ENCODE data around the gene MATK. TPM values are rescaled to one million over a fixed set of nuclear protein-coding genes. Genes with fewer than 3 reads are reported as not detected.

Gene MATK
- total and polyA plus RNA-seq, 4 donors: 0.78 to 7.0 (median 1.8) TPM

DNA sequence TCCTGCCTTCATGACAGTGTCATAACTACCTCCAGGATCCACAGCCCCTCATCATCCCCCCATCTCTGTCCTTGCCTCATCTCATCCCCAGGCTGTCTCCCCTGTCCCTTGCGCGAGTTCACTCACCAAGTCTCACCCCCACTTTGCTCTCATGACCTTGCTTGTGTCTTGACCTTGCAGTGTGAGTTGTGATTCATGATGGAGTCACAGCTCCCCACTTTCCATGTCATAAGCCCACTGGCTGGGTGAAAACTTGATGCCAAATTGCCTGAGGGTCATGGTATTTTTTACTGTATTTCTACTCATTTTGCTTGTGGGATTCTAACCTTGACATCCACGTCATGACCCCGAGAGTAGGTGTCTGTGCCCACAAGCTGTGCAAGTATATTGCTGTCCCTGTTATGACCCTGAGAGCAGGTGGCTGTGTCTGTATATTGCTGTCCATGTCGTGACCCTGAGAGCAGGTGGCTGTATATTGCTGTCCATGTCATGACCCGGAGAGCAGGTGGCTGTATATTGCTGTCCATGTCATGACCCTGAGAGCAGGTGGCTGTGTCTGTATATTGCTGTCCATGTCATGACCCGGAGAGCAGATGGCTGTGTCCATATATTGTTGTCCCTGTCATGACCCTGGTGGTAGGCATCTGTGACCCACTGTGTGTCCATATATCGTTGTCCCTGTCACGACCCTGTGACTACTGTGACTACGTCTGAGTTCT is 48.5 kb downstream of the MATK start:
- no peaks in the 10 kb centered on the region for H3K9me3 ChIP-seq (ENCODE audit: control insufficient read depth in 4 of 4, low read length in 3 of 4)
- H3K9ac ChIP-seq (ENCODE audit: low read depth in 1 of 2, low read length in 2 of 2): no peak overlapping the region
- no peak overlapping the region for H3K4me3 ChIP-seq (ENCODE audit: low read depth in 1 of 3, low read length in 3 of 3)
- TF ChIP-seq SP1 (IDR thresholded peaks at IDR 0.05) (no peak), ZBTB33 (IDR thresholded peaks at IDR 0.05) (no peak), FOXA1 (IDR thresholded peaks at IDR 0.05) (no peak), FOXA2 (IDR thresholded peaks at IDR 0.05) (no peak), HNF4G (IDR thresholded peaks at IDR 0.05) (no peak), MAX (IDR thresholded peaks at IDR 0.05) (no peak), HNF4A (conservative IDR thresholded peaks at IDR 0.05) (no peak), RXRA (IDR thresholded peaks at IDR 0.05) (no peak), TAF1 (conservative IDR thresholded peaks at IDR 0.05) (no peak), RAD21 (IDR thresholded peaks at IDR 0.05) (no peak), ATF3 (IDR thresholded peaks at IDR 0.05) (no peak), EGR1 (IDR thresholded peaks at IDR 0.05; ENCODE audit: low read depth in 2 of 2) (no peak), YY1 (IDR thresholded peaks at IDR 0.05) (no peak), GABPA (IDR thresholded peaks at IDR 0.05 in 1 of 2, conservative IDR thresholded peaks at IDR 0.05 in 1 of 2) (no peak), NR2F2 (IDR thresholded peaks at IDR 0.05) (no peak), JUND (IDR thresholded peaks at IDR 0.05) (no peak), CTCF (IDR thresholded peaks at IDR 0.05; ENCODE audit: low read depth, low read length, missing input control) (no peak)
- TF ChIP-seq, protein P1, sequence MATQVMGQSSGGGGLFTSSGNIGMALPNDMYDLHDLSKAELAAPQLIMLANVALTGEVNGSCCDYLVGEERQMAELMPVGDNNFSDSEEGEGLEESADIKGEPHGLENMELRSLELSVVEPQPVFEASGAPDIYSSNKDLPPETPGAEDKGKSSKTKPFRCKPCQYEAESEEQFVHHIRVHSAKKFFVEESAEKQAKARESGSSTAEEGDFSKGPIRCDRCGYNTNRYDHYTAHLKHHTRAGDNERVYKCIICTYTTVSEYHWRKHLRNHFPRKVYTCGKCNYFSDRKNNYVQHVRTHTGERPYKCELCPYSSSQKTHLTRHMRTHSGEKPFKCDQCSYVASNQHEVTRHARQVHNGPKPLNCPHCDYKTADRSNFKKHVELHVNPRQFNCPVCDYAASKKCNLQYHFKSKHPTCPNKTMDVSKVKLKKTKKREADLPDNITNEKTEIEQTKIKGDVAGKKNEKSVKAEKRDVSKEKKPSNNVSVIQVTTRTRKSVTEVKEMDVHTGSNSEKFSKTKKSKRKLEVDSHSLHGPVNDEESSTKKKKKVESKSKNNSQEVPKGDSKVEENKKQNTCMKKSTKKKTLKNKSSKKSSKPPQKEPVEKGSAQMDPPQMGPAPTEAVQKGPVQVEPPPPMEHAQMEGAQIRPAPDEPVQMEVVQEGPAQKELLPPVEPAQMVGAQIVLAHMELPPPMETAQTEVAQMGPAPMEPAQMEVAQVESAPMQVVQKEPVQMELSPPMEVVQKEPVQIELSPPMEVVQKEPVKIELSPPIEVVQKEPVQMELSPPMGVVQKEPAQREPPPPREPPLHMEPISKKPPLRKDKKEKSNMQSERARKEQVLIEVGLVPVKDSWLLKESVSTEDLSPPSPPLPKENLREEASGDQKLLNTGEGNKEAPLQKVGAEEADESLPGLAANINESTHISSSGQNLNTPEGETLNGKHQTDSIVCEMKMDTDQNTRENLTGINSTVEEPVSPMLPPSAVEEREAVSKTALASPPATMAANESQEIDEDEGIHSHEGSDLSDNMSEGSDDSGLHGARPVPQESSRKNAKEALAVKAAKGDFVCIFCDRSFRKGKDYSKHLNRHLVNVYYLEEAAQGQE (IDR thresholded peaks at IDR 0.05): no peak
- H3K4me1 ChIP-seq (ENCODE audit: control insufficient read depth in 4 of 4, insufficient read depth in 4 of 4, low read length in 3 of 4): no peaks in the 10 kb centered on the region
- H3K27me3 ChIP-seq (ENCODE audit: control insufficient read depth in 4 of 4, insufficient read depth in 4 of 4, low read length in 3 of 4): no peaks in the 10 kb centered on the region
- H3K27ac ChIP-seq (ENCODE audit: low read depth in 1 of 2, low read length in 2 of 2): no peak overlapping the region
- WGBS: 94% methylated on average over 10 of the region's 10 CpGs
- no peak for DNase-seq (ENCODE audit: low spot score)
- H3K36me3 ChIP-seq (ENCODE audit: control insufficient read depth in 4 of 4, insufficient read depth in 3 of 4, low read depth in 1 of 4, low read length in 3 of 4): peaks cover 3 to 26% (median 6%) of the 10 kb centered on the region in 4 donors
